ENCODE results near the gene MYO9A.

DNA sequence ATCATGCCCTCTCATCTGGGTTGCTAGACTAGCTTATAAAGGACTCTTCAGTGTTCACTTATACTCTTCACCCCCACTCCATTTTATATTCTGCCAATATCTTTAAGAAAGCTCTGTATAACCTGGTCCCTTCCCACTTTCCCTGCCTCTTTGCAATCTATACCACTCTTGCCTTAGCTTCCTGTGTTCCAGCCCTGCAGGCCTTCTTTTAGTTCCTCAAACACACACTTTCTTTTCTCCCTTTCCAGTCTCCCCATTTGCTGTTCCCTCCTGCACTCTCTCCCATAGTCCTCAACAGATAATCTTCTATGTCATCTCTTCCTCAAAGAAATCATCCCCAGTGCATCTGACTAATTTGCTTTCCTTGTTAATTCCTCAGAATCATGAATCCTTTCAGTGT lies 29.0 kb upstream of the MYO9A start:
- TF ChIP-seq CTCF (IDR thresholded peaks at IDR 0.05) (no peak), EZH2phosphoT487 (IDR thresholded peaks at IDR 0.05) (no peak), EZH2 (IDR thresholded peaks at IDR 0.05) (no peak)

Measured in neural progenitor cell (in vitro differentiated cells).